Suprapubic skin (tissue), 4 donors: ENCODE data around the gene TMEM242. TPM values are rescaled to one million over a fixed set of nuclear protein-coding genes. Genes with fewer than 3 reads are reported as not detected.
A peak's percentile ranks its signal among the peaks of the same experiment; 100 is the strongest.

Experiments used
- DNase-seq, 2 donors: peaks; one replicate each; pipeline ENCODE4 v3.0.0-alpha.2; 2019; ENCODE audit warnings: low spot score in 2 of 2
- H3K27ac ChIP-seq: fragments of 200-600 bp; sonication (generic); one replicate; pipeline ENCODE4 v1.5.1; 2019
- H3K27me3 ChIP-seq: fragments of 200-600 bp; sonication (generic); one replicate; pipeline ENCODE4 v1.5.1; 2019
- H3K36me3 ChIP-seq: fragments of 200-600 bp; sonication (generic); one replicate; pipeline ENCODE4 v1.5.1; 2019
- H3K4me1 ChIP-seq: fragments of 200-600 bp; sonication (generic); one replicate; pipeline ENCODE4 v1.5.1; 2019
- H3K4me3 ChIP-seq: fragments of 200-600 bp; sonication (generic); one replicate; pipeline ENCODE4 v1.5.1; 2019; ENCODE audit warnings: mild to moderate bottlenecking
- H3K9me3 ChIP-seq: fragments of 200-600 bp; sonication (generic); one replicate; pipeline ENCODE4 v1.5.1; 2019
- EP300 ChIP-seq: sonication (generic); formaldehyde crosslinking; IDR thresholded peaks from one replicate; pipeline ENCODE4 v1.6.1; 2017; ENCODE audit warnings: antibody characterized with exemption
- POLR2A ChIP-seq, 2 donors: fragments of 450-650 bp; IDR thresholded peaks; one replicate each; pipeline ENCODE4 v1.6.1; 2017; ENCODE audit warnings: antibody characterized with exemption in 2 of 2, mild to moderate bottlenecking in 2 of 2, moderate library complexity in 2 of 2
- POLR2AphosphoS5 ChIP-seq, 3 donors: sonication (generic); formaldehyde crosslinking; IDR thresholded peaks; one replicate each; pipeline ENCODE4 v1.6.1; 2017; ENCODE audit warnings: antibody characterized with exemption in 3 of 3
- WGBS: methylation state at CpG from one replicate; pipeline ENCODE4 v1.1.5; 2018; 5-methylcytosine and 5-hydroxymethylcytosine counted together
- total RNA-seq, 4 donors: library from RNA; depleted of rRNA; stranded (reverse); fragments of >200 nt; gene quantifications; one replicate each; pipeline ENCODE4 v1.1.0, GENCODE V29; 2016
- TF ChIP-seq, protein P1 (sequence below), 2 donors: fragments of 200-600 bp in 1 of 2; fragments of 450-650 bp in 1 of 2; sonication (generic) in 1 of 2; IDR thresholded peaks; one replicate each; pipeline ENCODE4 v1.5.1; 2016 to 2019; ENCODE audit warnings: antibody characterized with exemption in 2 of 2, mild to moderate bottlenecking in 1 of 2, moderate library complexity in 1 of 2

The TMEM242 gene
- total RNA-seq, 4 donors from 2014 or later: 3.9 to 5.7 (median 4.6) TPM

DNA sequence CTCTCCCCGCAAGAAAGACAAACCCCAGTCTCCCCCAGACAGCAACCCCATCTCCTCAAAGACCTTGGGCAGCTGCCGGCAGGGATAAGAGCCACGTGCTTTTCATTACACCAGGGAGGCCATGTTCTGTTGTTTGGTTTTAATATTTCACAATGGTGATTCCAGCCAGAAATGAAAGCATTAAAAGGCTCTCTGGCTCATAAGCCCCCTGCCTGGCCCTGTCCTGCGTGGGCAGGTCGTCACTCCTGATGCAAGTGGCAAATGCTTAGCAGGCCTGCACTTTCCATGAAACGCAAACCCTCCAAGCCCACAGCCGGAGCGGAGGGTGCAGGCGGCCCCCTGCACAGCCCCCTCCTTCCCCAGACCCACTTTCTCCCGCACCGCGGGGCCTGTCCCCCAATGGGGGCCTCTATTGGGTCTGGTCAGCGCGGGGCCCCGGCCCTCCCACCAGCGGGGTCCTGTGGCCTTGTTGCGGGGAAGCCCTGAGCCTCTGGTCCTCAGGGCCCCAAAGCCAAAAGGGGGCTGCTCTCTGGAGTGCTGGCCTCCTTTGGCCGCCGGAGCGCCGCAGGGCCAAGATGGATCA lies 77.2 kb downstream of the TMEM242 start:
- 76% methylated on average over 7 of the region's 21 CpGs for WGBS
- Histone ChIP-seq H3K27me3 (no peaks in the 10 kb centered on the region), H3K9me3 (no peaks in the 10 kb centered on the region), H3K4me1 (peaks cover 27% of the 10 kb centered on the region), H3K4me3 (no peak overlapping the region), H3K27ac (no peak overlapping the region), H3K36me3 (no peaks in the 10 kb centered on the region)
- TF ChIP-seq POLR2AphosphoS5 (IDR thresholded peaks at IDR 0.05) (no peak), EP300 (no peak), POLR2A (IDR thresholded peaks at IDR 0.05) (no peak)
- TF ChIP-seq, protein P1, sequence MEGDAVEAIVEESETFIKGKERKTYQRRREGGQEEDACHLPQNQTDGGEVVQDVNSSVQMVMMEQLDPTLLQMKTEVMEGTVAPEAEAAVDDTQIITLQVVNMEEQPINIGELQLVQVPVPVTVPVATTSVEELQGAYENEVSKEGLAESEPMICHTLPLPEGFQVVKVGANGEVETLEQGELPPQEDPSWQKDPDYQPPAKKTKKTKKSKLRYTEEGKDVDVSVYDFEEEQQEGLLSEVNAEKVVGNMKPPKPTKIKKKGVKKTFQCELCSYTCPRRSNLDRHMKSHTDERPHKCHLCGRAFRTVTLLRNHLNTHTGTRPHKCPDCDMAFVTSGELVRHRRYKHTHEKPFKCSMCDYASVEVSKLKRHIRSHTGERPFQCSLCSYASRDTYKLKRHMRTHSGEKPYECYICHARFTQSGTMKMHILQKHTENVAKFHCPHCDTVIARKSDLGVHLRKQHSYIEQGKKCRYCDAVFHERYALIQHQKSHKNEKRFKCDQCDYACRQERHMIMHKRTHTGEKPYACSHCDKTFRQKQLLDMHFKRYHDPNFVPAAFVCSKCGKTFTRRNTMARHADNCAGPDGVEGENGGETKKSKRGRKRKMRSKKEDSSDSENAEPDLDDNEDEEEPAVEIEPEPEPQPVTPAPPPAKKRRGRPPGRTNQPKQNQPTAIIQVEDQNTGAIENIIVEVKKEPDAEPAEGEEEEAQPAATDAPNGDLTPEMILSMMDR (IDR thresholded peaks at IDR 0.05): no peak
- peak in 1 of 2 donors; percentile 79 for DNase-seq

DNA sequence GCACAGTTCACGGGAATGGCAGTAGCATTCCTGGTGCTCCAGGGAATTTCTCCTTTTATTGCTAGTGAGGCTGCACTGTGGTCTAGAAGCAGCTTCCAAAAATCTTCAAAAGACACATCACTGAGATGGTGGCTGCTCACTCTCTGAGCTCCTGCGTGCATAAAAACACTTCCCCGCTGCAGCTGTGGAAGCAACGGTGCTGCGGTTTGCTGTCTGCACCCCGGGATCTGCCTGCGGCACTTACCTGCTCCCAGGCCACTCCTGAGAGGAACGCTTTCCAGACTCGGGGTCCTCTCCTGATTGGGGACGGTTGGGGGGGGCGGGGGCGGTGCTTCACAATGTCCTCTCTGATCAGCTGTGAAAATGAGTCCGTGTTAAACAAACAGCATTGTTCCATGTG lies 77.9 kb downstream of the TMEM242 start:
- no peaks in the 10 kb centered on the region for H3K36me3 ChIP-seq
- no peak for TF ChIP-seq POLR2AphosphoS5 (IDR thresholded peaks at IDR 0.05)
- TF ChIP-seq EP300: no peak
- TF ChIP-seq, protein P1 (IDR thresholded peaks at IDR 0.05): no peak
- no peak for TF ChIP-seq POLR2A (IDR thresholded peaks at IDR 0.05)
- 70% methylated on average over 7 of the region's 13 CpGs for WGBS

DNA sequence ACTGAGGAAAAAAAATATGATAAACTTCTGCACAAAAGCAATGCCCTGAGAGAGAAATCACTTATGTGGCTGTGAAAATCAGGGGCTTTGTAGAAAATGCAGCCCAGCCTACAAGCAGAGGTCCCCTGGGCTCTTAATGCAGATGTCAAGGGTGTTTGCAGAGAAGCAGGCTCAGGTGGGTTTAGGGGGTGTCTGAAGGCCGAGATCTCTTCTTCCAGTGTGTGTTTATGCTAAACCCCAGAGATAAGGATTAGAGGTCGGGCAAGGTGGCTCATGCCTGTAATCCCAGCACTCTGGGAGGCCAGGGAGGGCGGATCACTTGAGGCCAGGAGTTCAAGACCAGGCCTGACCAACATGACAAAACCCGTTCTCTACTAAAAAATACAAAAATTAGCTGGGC lies 78.5 kb downstream of the TMEM242 start:
- peaks cover 40% of the 10 kb centered on the region for H3K4me1 ChIP-seq
- H3K27ac ChIP-seq: no peak overlapping the region
- TF ChIP-seq EP300: no peak
- no peak for TF ChIP-seq POLR2AphosphoS5 (IDR thresholded peaks at IDR 0.05)
- TF ChIP-seq, protein P1 (IDR thresholded peaks at IDR 0.05): no peak
- TF ChIP-seq POLR2A (IDR thresholded peaks at IDR 0.05): no peak
- no peaks in the 10 kb centered on the region for H3K9me3 ChIP-seq
- H3K36me3 ChIP-seq: no peaks in the 10 kb centered on the region
- DNase-seq: no peak
- no peaks in the 10 kb centered on the region for H3K27me3 ChIP-seq
- 64% methylated on average over 4 of the region's 4 CpGs for WGBS
- H3K4me3 ChIP-seq: no peak overlapping the region

More for the DNA sequence above, 77.9 kb downstream of the TMEM242 start:
- Histone ChIP-seq H3K27ac (no peak overlapping the region), H3K4me3 (no peak overlapping the region), H3K4me1 (peaks cover 34% of the 10 kb centered on the region), H3K9me3 (no peaks in the 10 kb centered on the region), H3K27me3 (no peaks in the 10 kb centered on the region)
- DNase-seq: no peak

- no peak overlapping the region for H3K4me3 ChIP-seq
- TF ChIP-seq EP300: no peak
- TF ChIP-seq, protein P1 (IDR thresholded peaks at IDR 0.05): no peak
- TF ChIP-seq POLR2A (IDR thresholded peaks at IDR 0.05): no peak
- TF ChIP-seq POLR2AphosphoS5 (IDR thresholded peaks at IDR 0.05): peak in 2 of 3 donors; percentile 15 to 80
- DNase-seq: no peak
- WGBS: 27% methylated on average over 4 of the region's 4 CpGs
- peaks cover 46% of the 10 kb centered on the region for H3K4me1 ChIP-seq
- no peaks in the 10 kb centered on the region for H3K27me3 ChIP-seq
- no peaks in the 10 kb centered on the region for H3K9me3 ChIP-seq
- no peaks in the 10 kb centered on the region for H3K36me3 ChIP-seq
- peak overlapping the region; percentile 46 for H3K27ac ChIP-seq
Observed at GRCh38 chr6:157244175-157244574, 79.1 kb downstream of the TMEM242 start.

DNA sequence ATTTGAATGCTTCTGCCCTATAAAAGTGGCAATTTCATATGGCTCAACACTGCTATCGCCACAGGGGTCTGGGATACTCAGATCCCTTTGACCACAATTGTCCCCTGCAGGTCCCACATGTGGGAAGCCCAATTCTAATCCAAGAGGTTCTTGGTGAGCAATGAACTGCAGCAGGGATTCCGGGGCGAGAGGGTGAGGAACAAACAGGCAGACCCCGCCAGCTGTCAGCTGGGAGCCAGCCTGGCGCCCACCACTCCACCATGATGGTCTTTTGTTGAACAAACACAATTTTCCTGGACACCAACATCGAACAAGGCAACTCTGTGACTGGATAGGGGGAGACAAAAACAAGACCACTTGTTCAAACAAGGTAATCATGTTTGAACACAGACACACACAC lies 80.5 kb downstream of the TMEM242 start:
- peak overlapping the region; percentile 79 for H3K27ac ChIP-seq
- H3K4me3 ChIP-seq: no peak overlapping the region
- 97% methylated on average over 6 of the region's 6 CpGs for WGBS
- TF ChIP-seq, protein P1 (IDR thresholded peaks at IDR 0.05): no peak
- TF ChIP-seq POLR2A (IDR thresholded peaks at IDR 0.05) (no peak), EP300 (no peak), POLR2AphosphoS5 (IDR thresholded peaks at IDR 0.05) (no peak)
- no peak for DNase-seq
- no peaks in the 10 kb centered on the region for H3K27me3 ChIP-seq
- H3K4me1 ChIP-seq: peaks cover 47% of the 10 kb centered on the region
- no peaks in the 10 kb centered on the region for H3K36me3 ChIP-seq
- H3K9me3 ChIP-seq: no peaks in the 10 kb centered on the region
